SK-N-SH (cell line): ENCODE data around the gene ASAP3.

Experiments
- FOXM1 ChIP-seq: IDR thresholded peaks from 2 replicates; pipeline ENCODE4 v1.4.0; 2012; ENCODE audit warnings: low read depth, mild to moderate bottlenecking
- NFIC ChIP-seq: IDR thresholded peaks from 2 replicates; pipeline ENCODE4 v1.4.0; 2012; ENCODE audit warnings: borderline replicate concordance
- POLR2AphosphoS5 ChIP-seq: IDR thresholded peaks from 2 replicates; pipeline ENCODE4 v1.6.1; 2012; ENCODE audit warnings: low read depth, low read length
- SIN3A ChIP-seq: IDR thresholded peaks from 2 replicates; pipeline ENCODE4 v1.6.1; 2012; ENCODE audit warnings: low read depth, mild to moderate bottlenecking, low read length, moderate library complexity, borderline replicate concordance
- SMC3 ChIP-seq: IDR thresholded peaks from 2 replicates; pipeline ENCODE4 v1.6.1; 2012; ENCODE audit warnings: low read depth, low read length, improper control_type of control experiment
- TF ChIP-seq, protein P1 (sequence below): fragments of 200-600 bp; sonication (generic); IDR thresholded peaks from 2 replicates; pipeline ENCODE4 v1.6.1; 2017; ENCODE audit warnings: antibody characterized with exemption, mild to moderate bottlenecking, moderate library complexity
- TF ChIP-seq, protein P2 (sequence below): IDR thresholded peaks from 2 replicates; pipeline ENCODE4 v1.6.1; 2012; ENCODE audit warnings: mild to moderate bottlenecking, low read depth, low read length, moderate library complexity

DNA sequence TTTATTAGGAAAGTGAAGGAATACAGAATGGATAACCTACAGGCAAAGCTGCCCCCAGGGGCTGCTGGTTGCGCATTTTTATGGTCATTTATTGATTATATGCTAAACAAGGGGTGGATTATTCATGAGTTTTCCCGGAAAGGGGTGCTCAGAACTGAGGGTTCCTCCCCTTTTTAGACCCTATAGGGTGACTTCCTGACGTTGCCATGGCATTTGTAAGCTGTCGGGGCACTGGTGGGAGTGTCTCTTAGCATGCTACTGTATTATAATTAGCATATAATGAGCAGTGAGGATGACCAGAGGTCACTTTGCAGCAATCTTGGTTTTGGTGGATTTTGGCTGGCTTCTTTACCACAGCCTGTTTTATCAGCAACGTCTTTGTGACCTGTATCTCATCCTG is 5.9 kb upstream of the ASAP3 start:
- TF ChIP-seq, protein P1, sequence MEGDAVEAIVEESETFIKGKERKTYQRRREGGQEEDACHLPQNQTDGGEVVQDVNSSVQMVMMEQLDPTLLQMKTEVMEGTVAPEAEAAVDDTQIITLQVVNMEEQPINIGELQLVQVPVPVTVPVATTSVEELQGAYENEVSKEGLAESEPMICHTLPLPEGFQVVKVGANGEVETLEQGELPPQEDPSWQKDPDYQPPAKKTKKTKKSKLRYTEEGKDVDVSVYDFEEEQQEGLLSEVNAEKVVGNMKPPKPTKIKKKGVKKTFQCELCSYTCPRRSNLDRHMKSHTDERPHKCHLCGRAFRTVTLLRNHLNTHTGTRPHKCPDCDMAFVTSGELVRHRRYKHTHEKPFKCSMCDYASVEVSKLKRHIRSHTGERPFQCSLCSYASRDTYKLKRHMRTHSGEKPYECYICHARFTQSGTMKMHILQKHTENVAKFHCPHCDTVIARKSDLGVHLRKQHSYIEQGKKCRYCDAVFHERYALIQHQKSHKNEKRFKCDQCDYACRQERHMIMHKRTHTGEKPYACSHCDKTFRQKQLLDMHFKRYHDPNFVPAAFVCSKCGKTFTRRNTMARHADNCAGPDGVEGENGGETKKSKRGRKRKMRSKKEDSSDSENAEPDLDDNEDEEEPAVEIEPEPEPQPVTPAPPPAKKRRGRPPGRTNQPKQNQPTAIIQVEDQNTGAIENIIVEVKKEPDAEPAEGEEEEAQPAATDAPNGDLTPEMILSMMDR, result no peak
- TF ChIP-seq POLR2AphosphoS5 (no peak), FOXM1 (no peak), SMC3 (no peak), SIN3A (no peak), NFIC (no peak)
- TF ChIP-seq, protein P2, sequence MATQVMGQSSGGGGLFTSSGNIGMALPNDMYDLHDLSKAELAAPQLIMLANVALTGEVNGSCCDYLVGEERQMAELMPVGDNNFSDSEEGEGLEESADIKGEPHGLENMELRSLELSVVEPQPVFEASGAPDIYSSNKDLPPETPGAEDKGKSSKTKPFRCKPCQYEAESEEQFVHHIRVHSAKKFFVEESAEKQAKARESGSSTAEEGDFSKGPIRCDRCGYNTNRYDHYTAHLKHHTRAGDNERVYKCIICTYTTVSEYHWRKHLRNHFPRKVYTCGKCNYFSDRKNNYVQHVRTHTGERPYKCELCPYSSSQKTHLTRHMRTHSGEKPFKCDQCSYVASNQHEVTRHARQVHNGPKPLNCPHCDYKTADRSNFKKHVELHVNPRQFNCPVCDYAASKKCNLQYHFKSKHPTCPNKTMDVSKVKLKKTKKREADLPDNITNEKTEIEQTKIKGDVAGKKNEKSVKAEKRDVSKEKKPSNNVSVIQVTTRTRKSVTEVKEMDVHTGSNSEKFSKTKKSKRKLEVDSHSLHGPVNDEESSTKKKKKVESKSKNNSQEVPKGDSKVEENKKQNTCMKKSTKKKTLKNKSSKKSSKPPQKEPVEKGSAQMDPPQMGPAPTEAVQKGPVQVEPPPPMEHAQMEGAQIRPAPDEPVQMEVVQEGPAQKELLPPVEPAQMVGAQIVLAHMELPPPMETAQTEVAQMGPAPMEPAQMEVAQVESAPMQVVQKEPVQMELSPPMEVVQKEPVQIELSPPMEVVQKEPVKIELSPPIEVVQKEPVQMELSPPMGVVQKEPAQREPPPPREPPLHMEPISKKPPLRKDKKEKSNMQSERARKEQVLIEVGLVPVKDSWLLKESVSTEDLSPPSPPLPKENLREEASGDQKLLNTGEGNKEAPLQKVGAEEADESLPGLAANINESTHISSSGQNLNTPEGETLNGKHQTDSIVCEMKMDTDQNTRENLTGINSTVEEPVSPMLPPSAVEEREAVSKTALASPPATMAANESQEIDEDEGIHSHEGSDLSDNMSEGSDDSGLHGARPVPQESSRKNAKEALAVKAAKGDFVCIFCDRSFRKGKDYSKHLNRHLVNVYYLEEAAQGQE, result no peak
